Subcutaneous abdominal adipose tissue (tissue), 5 donors: ENCODE data around the gene ATP6V0B.

Source experiments
- H3K27ac ChIP-seq: one replicate; pipeline ENCODE4 v1.7.0; 2013; ENCODE audit warnings: low read depth, mild to moderate bottlenecking, inconsistent platforms, low read length, moderate library complexity
- H3K27me3 ChIP-seq, 5 donors: one replicate each; pipeline ENCODE4 v1.7.0; 2013; ENCODE audit warnings: low read length in 5 of 5, inconsistent platforms in 1 of 5; ENCODE audit not compliant: control insufficient read depth in 5 of 5, insufficient read depth in 4 of 5
- H3K36me3 ChIP-seq, 5 donors: one replicate each; pipeline ENCODE4 v1.7.0; 2013; ENCODE audit warnings: low read length in 5 of 5; ENCODE audit not compliant: control insufficient read depth in 5 of 5, insufficient read depth in 5 of 5
- H3K4me1 ChIP-seq, 5 donors: one replicate each; pipeline ENCODE4 v1.7.0; 2013; ENCODE audit warnings: low read length in 5 of 5, mild to moderate bottlenecking in 3 of 5, moderate library complexity in 1 of 5; ENCODE audit not compliant: control insufficient read depth in 5 of 5, insufficient read depth in 5 of 5
- H3K4me3 ChIP-seq, 5 donors: one replicate each; pipeline ENCODE4 v1.7.0; 2013; ENCODE audit warnings: low read length in 5 of 5, low read depth in 1 of 5
- H3K9ac ChIP-seq, 5 donors: one replicate each; pipeline ENCODE4 v1.7.0; 2013; ENCODE audit warnings: low read length in 5 of 5, mild to moderate bottlenecking in 4 of 5, moderate library complexity in 3 of 5
- H3K9me3 ChIP-seq, 5 donors: one replicate each; pipeline ENCODE4 v1.7.0; 2013; ENCODE audit warnings: low read length in 5 of 5; ENCODE audit not compliant: control insufficient read depth in 5 of 5
- donor health status: healthy.
- donor health status: healthy.
- donor health status: healthy.
- donor health status: healthy.
- donor health status: healthy.

ATP6V0B gene

GRCh38 chr1:44000122-44000665 is 25.4 kb downstream of the ATP6V0B start:
- no peaks in the 10 kb centered on the region for H3K9me3 ChIP-seq
- no peak overlapping the region for H3K27ac ChIP-seq
- peaks cover 0 to 11% (median 6%) of the 10 kb centered on the region in 5 donors for H3K4me1 ChIP-seq
- no peak overlapping the region for H3K4me3 ChIP-seq
- no peak overlapping the region for H3K9ac ChIP-seq
- H3K36me3 ChIP-seq = no peaks in the 10 kb centered on the region
- no peaks in the 10 kb centered on the region for H3K27me3 ChIP-seq

GRCh38 chr1:44002165-44002564 is 27.4 kb downstream of the ATP6V0B start:
- H3K9me3 ChIP-seq = no peaks in the 10 kb centered on the region
- H3K27ac ChIP-seq = no peak overlapping the region
- no peak overlapping the region for H3K9ac ChIP-seq
- no peaks in the 10 kb centered on the region for H3K27me3 ChIP-seq
- H3K4me1 ChIP-seq = peaks cover 0 to 3% (median 2%) of the 10 kb centered on the region in 5 donors
- no peak overlapping the region for H3K4me3 ChIP-seq
- no peaks in the 10 kb centered on the region for H3K36me3 ChIP-seq

- Histone ChIP-seq H3K27ac (no peak overlapping the region), H3K36me3 (no peaks in the 10 kb centered on the region)
These were observed 27.9 kb downstream of the ATP6V0B start for GRCh38 chr1:44002606-44003157.

GRCh38 chr1:44008259-44008658 is 33.5 kb downstream of the ATP6V0B start:
- Histone ChIP-seq H3K4me1 (peaks cover 0 to 3% (median 2%) of the 10 kb centered on the region in 5 donors), H3K4me3 (no peak overlapping the region), H3K9ac (no peak overlapping the region), H3K27me3 (no peaks in the 10 kb centered on the region), H3K9me3 (no peaks in the 10 kb centered on the region), H3K27ac (no peak overlapping the region), H3K36me3 (no peaks in the 10 kb centered on the region)

More at GRCh38 chr1:44002606-44003157, 27.9 kb downstream of the ATP6V0B start:
- no peak overlapping the region for H3K4me3 ChIP-seq
- H3K9me3 ChIP-seq = no peaks in the 10 kb centered on the region
- no peaks in the 10 kb centered on the region for H3K27me3 ChIP-seq
- peaks cover 0 to 3% (median 2%) of the 10 kb centered on the region in 5 donors for H3K4me1 ChIP-seq
- H3K9ac ChIP-seq = no peak overlapping the region

- Histone ChIP-seq H3K27me3 (peaks cover 0 to 7% (median 0%) of the 10 kb centered on the region in 5 donors), H3K36me3 (no peaks in the 10 kb centered on the region), H3K4me3 (no peak overlapping the region), H3K4me1 (peaks cover 0 to under 1% (median 0%) of the 10 kb centered on the region in 5 donors), H3K9me3 (no peaks in the 10 kb centered on the region), H3K27ac (no peak overlapping the region), H3K9ac (no peak overlapping the region)
These were observed 36.2 kb downstream of the ATP6V0B start for GRCh38 chr1:44010935-44011471.

- Histone ChIP-seq H3K9me3 (no peaks in the 10 kb centered on the region), H3K27me3 (peaks cover 0 to 10% (median 4%) of the 10 kb centered on the region in 5 donors), H3K4me1 (no peaks in the 10 kb centered on the region), H3K27ac (no peak overlapping the region), H3K4me3 (no peak overlapping the region), H3K9ac (no peak overlapping the region), H3K36me3 (no peaks in the 10 kb centered on the region)
These were observed 37.6 kb downstream of the ATP6V0B start for GRCh38 chr1:44012404-44012803.

- H3K4me3 ChIP-seq = no peak overlapping the region
- H3K36me3 ChIP-seq = no peaks in the 10 kb centered on the region
- no peak overlapping the region for H3K27ac ChIP-seq
- no peaks in the 10 kb centered on the region for H3K9me3 ChIP-seq
- H3K27me3 ChIP-seq = peaks cover 0 to 13% (median 4%) of the 10 kb centered on the region in 5 donors
- no peaks in the 10 kb centered on the region for H3K4me1 ChIP-seq
- H3K9ac ChIP-seq = no peak overlapping the region
These were observed 38.3 kb downstream of the ATP6V0B start for GRCh38 chr1:44012941-44013609.

GRCh38 chr1:44013949-44014348 is 39.2 kb downstream of the ATP6V0B start:
- Histone ChIP-seq H3K27ac (no peak overlapping the region), H3K9me3 (no peaks in the 10 kb centered on the region), H3K27me3 (peaks cover 0 to 13% (median 4%) of the 10 kb centered on the region in 5 donors), H3K36me3 (no peaks in the 10 kb centered on the region), H3K4me3 (no peak overlapping the region), H3K4me1 (no peaks in the 10 kb centered on the region), H3K9ac (no peak overlapping the region)

- Histone ChIP-seq H3K9ac (no peak overlapping the region), H3K4me1 (no peaks in the 10 kb centered on the region), H3K9me3 (no peaks in the 10 kb centered on the region), H3K4me3 (no peak overlapping the region), H3K27ac (no peak overlapping the region), H3K36me3 (no peaks in the 10 kb centered on the region), H3K27me3 (peaks cover 0 to 13% (median 4%) of the 10 kb centered on the region in 5 donors)
These were observed 39.8 kb downstream of the ATP6V0B start for GRCh38 chr1:44014365-44015104.
